NCI-H128 (cell line): Measurements from ENCODE around the gene SCT.
A peak's percentile ranks its signal among the peaks of the same experiment; 100 is the strongest.

Experiments used
- DNase-seq: peaks from one replicate; lab custom pipeline; 2025; ENCODE audit not compliant: unreplicated experiment; lab: John Stamatoyannopoulos, UW

The SCT gene

DNA sequence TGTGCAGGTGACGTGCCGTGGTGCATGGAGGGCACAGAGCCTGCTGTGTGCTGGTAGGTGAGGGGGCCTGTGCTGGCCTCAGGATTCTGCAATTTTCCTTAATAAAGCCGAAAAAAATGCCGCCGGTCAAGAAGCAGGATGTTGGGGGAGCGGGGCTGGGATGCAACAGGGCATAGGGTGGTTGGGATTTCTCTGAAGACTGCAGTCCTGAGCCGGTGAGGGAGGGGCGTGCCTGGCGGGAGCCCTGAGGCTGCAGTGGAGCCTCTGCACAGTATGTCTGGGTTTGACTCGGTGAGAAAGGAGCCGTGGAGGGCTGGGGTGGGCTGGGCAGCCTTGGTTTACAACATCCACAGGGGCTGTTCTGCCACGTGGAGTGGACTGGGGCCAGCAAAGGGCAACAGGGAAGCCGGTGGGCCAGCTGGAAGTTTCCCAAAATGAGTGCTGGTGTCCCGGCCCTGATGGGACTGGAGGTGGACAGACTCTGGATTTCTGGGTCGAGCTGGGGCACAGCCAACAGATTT lies 3.6 kb downstream of the SCT start:
- DNase-seq, result no peak

DNA sequence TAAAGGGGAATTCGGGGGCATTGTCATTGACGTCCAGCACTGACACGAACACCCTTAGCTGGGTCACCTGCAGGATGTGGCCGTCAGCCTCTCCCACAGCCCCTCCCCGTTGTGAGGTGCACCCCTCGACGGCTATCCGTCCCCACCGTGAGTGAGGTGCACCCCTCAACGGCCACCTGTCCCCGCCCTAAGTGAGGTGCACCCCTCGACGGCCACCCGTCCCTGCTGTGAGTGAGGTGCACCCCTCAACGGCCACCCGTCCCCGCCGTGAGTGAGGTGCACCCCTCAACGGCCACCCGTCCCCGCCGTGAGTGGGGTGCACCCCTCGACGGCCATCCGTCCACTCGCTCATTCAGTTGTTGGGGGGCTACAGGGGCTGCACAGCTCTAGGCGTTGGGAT lies 5.1 kb downstream of the SCT start:
- no peak for DNase-seq

DNA sequence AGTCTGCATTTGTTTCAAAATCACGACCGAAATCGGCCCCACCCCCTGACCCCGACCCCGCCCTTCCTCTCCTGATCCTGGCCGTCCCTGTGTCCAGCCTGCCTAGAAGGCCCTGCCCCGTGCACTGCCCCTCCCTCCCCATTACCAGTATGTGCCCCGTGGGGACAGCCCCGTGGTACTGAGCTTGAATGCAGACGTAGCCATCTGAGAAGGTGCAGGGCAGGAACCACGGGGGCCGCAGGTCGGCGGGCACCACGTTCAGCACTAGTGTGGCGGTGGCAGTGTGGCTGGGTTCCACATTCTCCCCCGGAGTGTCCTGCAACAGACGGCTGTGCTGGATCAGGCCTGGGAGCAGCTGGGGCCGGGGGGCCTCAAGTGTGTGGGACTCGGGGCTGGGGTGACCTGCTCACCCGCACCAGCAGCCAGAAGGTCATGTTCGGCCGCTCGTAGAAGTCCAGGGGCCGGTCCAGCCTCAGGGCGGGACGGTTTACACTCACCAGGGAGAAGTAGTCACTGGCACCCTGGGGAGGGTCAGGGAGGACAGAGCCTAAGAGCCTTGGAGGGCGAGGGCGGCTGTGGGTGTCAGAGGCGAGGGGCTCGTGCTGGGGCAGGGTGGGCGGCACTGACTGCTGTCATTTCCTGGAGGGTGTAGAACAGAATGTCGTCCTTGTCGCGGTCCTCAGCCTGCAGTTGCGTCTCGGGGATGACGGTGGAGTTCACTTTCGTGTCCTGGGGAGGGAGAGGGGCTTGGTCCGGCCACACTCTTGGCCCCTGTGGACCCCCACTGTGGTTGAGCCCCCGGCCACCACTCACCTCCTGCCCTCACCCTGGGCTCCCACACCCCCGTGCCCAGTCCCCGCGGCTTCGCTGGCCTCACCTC lies 5.8 kb downstream of the SCT start:
- no peak for DNase-seq

DNA sequence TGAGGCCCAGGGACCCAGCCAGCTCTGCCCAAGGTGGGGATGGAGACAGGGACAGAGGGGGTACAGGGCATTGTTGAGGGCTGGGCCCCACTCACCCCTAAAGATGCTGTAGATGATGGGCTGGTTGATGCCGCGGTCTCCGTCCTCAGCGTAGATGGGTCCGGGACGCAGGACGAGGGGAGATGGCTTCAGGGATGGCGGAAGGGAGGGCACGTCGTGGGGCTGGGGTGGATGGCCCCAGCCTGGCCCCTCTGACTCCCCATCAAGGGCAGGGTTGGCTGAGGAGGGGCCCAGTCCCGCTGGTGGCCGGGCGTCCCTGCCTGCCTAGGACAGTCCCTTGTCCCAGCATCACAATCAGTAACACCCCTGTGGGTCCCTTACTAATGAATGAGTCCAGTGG lies 6.8 kb downstream of the SCT start:
- no peak for DNase-seq

DNA sequence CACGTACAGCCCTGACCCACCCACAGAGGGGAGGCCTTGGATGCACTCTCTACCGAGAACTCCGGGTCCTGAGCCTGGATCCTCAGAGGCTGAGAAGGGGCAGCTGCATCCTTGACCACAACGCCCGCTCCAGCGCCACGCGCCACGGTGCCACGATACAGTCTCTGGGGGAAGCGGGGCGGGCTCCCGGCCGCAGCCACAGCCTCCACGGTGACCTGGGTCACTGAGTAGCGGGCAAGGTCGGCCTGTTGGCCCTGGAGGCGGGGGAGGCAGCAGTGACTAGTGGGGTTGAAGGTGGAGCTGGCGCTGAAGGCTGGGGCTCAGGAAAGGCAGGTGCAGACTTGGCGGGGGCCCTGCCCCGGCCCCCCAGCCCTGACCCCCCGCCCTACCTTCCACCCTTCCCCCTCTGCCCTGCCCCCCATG lies 7.3 kb downstream of the SCT start:
- no peak for DNase-seq

DNA sequence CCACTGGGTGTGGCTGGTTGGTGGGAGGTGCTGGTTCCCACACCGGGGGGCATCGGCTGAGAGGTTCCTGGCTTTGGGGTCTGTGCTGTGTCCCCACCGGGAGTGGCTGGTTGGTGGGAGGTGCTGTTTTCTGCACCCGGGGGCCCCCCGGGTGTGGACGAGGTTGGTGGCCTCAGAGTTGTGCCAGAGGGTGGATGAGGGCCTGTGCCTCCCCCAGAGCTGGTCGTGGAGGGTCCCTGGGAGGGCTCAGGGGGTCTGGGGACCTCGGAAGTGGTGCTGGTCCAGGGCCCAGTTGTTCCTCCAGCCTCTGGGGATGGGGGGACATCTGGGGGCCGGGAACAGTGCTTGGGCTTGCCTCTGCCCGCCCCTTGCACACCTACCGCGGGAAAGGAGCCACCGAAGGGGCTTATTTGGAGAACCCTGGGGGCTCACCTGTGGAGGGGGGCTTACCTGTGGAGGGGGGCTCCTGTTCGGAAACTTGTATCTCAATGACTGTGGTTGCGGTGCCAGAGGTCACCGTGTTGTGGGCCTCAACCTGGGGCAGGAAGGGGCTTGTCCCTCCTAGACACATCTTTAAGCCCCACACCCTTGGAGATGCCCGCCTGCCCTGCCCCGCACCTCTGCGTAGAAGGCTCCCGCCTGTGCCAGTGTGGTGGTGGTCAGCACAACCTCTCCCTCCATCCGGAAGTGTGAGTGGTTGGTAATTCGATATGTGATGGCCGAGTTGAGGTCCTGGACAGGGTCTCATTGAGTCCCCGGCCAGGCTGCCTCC lies 7.9 kb downstream of the SCT start:
- DNase-seq, result no peak

DNA sequence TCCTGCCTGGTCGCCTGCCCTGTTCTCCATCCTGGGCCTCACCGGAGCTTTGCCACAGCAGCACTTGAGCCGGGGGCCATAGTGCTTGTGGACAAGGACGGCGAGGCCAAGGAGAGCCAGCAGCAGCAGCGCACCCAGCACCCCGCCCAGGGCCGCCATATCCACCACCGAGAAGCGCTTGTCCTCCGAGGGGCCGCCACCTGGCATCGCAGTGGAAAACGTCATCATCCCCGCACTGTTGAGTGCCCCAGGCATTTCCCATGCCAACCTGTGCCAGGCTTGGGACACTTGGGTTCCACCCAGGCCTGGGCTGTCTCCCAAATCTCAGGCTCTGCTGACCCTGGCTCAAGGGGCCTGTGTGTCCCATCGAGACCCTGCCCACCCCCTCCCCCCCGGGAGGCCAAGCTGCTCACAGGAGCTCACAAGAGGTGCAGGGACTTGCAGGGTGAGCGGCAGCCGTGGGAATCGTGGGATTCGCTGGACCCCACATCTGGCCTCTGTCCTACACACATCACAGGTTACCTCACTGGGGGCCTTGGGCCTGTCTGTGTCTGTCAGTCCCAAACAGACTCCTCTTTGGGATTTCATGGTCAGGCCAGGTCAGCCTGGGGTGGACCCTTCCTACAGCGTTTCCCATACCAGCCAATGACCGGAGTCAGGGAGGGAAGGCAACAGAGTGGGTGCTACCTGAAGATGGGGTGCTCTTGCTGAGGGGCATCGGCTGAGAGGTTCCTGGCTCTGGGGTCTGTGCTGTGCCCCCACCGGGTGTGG lies 8.9 kb downstream of the SCT start:
- DNase-seq, result no peak

DNA sequence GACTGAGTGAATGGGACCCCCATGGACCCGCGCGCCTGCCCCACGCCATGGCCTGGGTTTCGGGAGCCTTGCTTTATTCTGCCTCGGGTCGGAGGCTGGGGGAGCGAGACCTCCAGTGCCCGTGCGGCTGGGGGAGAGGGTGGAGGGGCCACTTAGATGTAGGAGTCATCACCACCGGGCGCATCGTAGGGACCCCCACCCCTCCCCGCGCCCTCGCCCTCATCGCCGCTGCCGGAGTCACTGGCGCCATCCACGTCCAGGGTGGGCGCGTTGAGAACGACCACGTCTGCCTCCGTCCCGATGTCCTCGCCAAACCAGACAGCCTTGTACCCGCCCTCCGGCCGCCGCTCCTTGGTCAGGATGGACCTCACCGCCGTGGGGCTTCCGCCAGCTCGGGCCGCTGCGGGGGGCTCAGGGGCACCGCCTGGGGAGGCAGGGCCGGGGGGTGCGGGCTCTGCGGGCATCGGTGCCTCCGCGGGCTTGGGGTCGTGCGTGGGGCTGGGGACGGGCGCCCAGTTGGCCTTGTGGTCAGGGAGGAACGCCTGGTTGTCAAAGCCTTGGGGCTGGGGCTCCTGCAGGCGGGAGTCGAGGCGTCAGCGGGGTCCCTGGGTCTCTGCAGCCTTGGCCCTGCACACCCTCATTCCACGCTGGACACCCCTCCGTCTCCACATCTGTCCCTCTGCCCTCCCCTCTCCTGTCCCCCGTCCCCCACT lies 9.6 kb downstream of the SCT start:
- no peak for DNase-seq

DNA sequence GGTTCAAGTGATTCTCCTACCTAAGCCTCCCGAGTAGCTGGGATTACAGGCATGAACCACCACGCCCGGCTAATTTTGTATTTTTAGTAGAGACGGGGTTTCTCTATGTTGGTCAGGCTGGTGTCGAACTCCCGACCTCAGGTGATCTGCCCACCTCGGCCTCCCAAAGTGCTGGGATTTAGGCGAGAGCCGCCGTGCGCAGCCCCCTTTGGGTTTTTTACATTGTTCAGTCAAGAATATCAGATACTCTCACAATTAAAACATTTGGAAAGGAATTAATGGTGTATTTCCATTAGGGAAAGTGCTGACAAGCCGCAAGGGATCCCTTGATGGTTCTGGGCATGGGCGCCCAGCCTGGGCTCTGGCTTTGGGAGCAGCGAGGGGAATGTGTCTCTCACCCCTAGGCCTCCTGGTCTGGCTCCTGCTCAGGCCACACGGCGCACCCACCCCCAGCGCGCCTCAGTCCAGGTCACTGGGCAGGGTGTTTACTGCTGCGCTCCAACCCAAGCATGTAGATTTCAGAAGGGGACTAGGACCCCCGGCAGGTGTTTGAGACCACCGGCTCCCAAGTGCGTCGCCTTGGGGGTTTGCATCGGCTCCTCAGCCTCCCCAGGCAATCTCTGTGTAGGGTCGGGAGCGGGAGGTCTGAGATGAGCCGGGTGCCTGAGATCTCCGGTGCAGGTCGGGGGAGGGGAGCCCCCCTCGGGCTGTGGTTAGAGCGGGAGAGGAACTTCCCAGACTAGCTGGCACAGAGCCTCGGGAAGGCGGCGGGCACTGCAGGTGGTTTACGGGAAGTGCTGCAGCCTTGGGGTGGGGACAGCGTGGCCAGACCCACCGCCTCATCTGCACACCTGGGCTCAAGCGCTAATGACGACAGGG lies 10.4 kb downstream of the SCT start:
- no peak for DNase-seq

DNA sequence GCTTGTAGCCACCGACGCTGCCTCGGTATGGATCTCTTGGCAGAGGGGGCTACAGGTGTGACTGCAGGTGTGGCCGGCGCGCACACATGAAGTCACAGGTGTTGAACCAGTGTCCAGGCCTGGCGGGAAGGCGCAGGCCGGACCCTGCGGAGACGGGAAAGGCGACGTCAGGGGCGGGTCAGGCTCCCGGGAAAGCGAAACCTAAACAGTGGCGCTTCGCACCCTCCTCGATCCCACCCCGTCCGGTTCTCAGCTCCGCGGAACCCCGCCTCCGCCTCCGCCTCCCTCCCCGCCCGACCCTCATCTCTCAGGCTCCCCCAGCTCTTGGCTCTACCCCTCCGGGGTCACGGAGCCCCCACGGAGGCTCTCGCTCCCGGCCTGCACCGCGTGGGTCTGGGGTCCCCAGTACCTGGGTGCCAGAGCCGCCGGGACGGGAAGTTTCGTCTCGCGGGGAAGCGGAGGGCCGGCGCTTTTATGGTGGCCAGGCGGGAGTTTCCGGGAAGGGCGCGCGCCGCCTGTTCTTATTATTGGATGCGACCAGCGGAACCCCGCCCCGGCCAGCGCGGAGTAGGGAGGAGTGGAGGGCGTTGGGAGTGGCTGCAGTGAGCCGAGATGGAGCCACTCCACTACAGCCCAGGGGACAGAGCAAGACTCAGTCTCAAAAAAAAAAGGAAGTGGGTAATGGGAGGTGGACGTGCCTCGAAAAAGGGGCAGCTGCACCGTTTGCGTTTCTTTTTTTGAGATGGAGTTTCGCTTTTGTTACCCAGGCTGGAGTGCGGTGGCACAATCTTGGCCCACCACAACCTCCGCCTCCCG lies 11.3 kb downstream of the SCT start, which contains the start of gene IRF7:
TSS of gene IRF7 (minus strand) at position 447 of the 816 bp plus-strand sequence. CDS start 586 bp downstream, outside the sequence.
- peak; percentile 80 for DNase-seq

DNA sequence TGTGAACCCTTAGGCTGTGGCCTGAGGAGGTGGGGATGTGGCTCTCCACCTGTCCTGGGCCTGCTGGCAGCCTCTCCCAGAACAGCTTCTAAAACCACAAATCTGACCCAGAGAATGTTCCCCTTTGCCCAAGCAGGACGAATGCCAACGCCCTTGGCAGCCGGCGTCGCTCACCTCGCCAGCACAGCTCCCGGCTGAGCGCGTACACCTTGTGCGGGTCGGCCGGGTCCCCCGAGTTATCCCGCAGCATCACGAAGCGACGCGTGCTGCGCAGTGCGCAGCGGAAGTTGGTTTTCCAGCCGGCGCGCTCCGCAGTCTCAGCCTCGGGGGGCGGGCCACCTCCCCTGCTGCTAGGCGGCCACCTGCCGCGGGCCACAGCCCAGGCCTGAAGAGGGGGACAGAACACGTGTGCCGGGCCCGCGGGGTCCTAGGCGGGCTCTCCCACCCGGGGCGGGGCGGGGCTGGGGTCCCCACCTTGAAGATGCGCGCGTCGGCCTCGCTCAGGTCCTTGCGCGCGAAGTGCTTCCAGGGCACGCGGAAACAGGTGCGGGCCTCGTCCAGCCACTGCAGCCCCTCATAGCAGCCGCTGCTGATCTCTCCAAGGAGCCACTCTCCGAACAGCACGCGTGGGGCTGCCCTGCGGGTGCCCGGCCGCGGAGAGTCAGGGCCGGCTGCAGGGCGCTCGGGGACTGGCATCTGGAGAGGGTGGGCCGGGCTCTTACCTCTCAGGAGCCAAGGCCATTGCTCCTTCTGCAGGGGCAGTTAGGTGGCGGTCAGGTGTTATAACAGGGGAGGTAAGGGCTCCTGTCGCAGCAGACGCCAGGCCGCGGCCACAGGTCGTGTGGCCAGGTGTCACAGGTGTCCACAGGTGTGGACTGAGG lies 12.1 kb downstream of the SCT start:
- no peak for DNase-seq

DNA sequence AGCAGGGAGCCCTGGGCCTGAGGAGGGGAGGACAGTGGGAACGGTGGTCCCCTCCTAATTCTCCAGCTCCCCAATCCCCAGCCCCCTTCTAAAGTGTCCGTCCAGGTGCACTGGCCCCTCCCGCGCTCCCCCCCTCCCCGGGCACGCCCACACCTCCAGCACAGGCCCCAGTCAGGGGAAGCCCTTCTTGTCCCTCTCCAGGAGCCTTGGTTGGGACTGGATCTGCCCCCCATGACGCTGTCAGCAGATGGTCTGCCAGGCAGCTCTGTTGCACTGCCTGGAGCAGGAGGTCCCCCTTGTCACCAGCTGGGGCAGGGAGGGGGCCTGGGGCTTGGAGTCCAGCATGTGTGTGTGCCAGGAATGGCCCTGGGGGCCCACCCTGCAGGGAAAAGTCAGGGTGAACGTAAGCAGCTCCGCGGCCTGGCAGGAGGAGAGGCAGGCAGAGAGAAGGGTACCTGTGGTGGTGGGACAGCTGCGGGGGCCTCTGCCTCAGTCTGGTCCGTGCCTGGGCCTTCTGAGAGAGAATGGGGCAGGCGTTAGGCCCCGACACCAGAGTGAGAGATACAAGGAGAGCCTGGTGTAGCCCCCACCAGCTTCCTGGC lies 12.9 kb downstream of the SCT start:
- no peak for DNase-seq

DNA sequence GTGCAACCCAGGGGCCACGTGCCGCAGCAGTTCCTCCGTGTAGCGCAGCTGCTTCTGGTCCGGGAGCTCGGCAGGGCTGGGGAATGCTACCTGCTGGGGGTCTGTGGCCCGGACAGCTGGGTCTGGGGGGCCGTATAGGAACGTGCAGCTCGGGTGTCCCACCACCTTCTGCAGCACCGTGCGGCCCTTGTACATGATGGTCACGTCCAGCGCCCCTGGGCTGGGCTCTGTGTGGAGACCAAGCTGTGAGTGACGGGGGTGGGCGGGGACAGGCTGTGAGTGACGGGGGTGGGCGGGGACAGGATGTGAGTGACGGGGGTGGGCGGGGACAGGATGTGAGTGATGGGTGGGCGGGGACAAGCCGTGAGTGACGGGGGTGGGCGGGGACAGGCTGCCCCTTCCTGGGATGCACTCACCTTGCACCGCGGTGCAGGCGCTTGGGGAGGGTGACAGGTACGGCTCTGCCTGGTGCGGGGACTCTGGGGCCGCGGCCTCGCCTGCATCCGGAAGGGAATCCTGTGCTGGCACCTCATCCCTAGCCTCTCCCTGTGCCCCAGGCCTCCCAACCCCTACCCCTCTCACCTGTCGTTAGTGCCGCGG lies 13.5 kb downstream of the SCT start:
- no peak for DNase-seq

DNA sequence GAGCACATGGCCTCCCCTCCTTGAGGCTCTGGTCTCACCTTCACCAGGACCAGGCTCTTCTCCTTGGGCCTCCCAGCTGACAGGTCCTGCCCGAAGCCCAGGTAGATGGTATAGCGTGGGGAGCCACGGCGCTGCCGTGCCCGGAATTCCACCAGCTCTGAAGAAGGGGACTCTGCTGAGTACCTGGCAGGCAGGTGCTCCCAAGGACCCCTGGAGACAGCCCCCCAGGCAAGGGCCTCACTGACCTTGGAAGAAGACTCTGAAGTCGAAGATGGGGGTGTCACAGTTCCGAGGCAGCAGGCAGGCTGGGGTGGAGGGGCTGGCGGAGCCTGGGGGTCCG lies 14.1 kb downstream of the SCT start:
- DNase-seq, result no peak

DNA sequence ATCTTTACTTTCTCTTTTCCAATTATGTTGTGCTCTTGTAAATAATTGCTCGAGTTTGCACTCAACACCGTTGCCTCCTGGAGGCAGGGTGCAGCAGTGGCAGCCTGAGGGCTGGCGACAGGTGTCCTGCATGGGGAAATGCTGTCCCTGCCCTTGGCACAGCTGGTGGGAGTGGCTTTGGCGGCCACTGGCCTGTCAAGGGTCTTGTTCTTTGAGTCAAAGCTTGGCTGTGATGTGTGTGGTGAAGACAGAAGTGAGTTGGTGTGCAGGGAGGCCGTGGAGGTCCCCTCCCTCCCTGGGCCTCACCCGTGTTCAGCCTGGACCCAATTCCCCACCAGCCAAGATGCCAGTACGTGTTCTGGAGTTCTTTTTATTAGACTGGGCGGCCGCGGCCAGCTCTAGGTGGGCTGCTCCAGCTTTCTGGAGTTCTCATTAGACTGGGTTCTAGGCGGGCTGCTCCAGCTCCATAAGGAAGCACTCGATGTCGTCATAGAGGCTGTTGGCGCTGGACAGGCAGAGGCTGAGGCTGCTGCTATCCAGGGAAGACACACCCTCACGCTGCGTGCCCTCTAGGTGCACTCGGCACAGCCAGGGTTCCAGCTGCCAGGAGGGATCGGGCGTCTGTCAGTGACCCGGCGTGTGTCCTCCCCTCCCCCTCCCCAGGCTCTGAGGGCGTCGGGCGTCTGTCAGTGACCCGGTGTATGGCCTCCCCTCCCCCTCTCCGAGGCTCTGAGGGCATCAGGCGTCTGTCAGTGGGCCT lies 14.6 kb downstream of the SCT start:
- DNase-seq, result no peak
